DOHH2 (cell line): ENCODE measurements around the gene NAT9.

Experiments
- H3F3A ChIP-seq: fragments of 200-600 bp; sonication (generic), shearing (Covaris generic); 2 replicates; pipeline ENCODE4 v1.6.0; 2016; ENCODE audit warnings: antibody characterized with exemption, mild to moderate bottlenecking; ENCODE audit not compliant: control insufficient read depth, insufficient read depth
- H3K27ac ChIP-seq: fragments of 200-600 bp; sonication (generic); 2 replicates; pipeline ENCODE4 v1.5.1; 2014; ENCODE audit warnings: low read depth, mild to moderate bottlenecking, low read length, moderate library complexity
- H3K27me3 ChIP-seq: fragments of 200-600 bp; sonication (generic); 2 replicates; pipeline ENCODE4 v1.6.1; 2014; ENCODE audit warnings: mild to moderate bottlenecking, low read length, mixed read lengths; ENCODE audit not compliant: control insufficient read depth
- H3K36me3 ChIP-seq: fragments of 200-600 bp; sonication (generic); 2 replicates; pipeline ENCODE4 v1.6.1; 2014; ENCODE audit warnings: mild to moderate bottlenecking, low read length, moderate library complexity, mixed read lengths; ENCODE audit not compliant: control insufficient read depth
- H3K4me1 ChIP-seq: fragments of 200-600 bp; sonication (generic); 2 replicates; pipeline ENCODE4 v1.6.1; 2014; ENCODE audit warnings: mild to moderate bottlenecking, low read length, mixed read lengths; ENCODE audit not compliant: control insufficient read depth
- H3K4me2 ChIP-seq: fragments of 200-600 bp; sonication (generic); 2 replicates; pipeline ENCODE4 v1.6.0; 2014; ENCODE audit warnings: mild to moderate bottlenecking, low read length, moderate library complexity
- H3K4me3 ChIP-seq: fragments of 200-600 bp; sonication (generic); 2 replicates; pipeline ENCODE4 v1.5.1; 2014; ENCODE audit warnings: mild to moderate bottlenecking, low read length, mixed read lengths
- H3K79me2 ChIP-seq: fragments of 200-600 bp; sonication (generic); 2 replicates; pipeline ENCODE4 v1.6.1; 2014; ENCODE audit warnings: mild to moderate bottlenecking, low read length, mixed read lengths; ENCODE audit not compliant: control insufficient read depth
- H3K9me2 ChIP-seq: fragments of 200-600 bp; sonication (generic); replicated peaks from 2 replicates; pipeline ENCODE4 v1.6.1; 2014; ENCODE audit warnings: mild to moderate bottlenecking, low read length, mixed read lengths; ENCODE audit not compliant: control insufficient read depth
- H3K9me3 ChIP-seq: fragments of 200-600 bp; sonication (generic); 2 replicates; pipeline ENCODE4 v1.6.1; 2014; ENCODE audit warnings: antibody characterized with exemption, low read length, mixed read lengths; ENCODE audit not compliant: control insufficient read depth, insufficient read depth
- H4K20me1 ChIP-seq: fragments of 200-600 bp; sonication (generic); 2 replicates; pipeline ENCODE4 v1.6.0; 2014; ENCODE audit warnings: low read depth, mild to moderate bottlenecking, antibody characterized with exemption, low read length, moderate library complexity; ENCODE audit not compliant: control insufficient read depth, insufficient read depth
- EZH2phosphoT487 ChIP-seq: fragments of 200-600 bp; sonication (generic); IDR thresholded peaks from 2 replicates; pipeline ENCODE4 v1.6.1; 2017; ENCODE audit warnings: borderline replicate concordance, mild to moderate bottlenecking, antibody characterized with exemption, low read length, moderate library complexity, mixed read lengths
- TF ChIP-seq, protein P1 (sequence below): fragments of 200-600 bp; sonication (generic); IDR thresholded peaks from one replicate; pipeline ENCODE4 v1.5.1; 2014; ENCODE audit warnings: antibody characterized with exemption, mild to moderate bottlenecking, low read depth, low read length; ENCODE audit not compliant: poor library complexity, severe bottlenecking

NAT9 gene

DNA sequence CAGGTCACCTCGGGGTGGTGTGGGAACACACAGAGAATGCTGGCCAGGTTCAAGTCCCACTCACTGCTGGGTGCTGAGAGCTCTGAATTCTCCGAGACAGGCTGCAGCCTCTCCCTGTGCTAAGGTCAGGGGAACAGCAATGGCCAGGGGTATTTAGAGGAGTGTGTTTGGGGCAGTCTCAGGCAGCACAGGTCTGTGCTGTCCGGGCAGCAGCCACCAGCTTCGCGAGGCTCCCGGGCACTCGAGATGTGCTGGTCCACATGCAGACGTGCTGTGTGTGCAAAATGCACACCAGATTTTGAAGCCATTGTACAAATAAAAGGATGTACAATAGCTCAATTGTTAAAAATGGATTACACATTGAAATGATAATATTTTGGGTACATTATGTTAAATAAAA is 20.6 kb downstream of the NAT9 start:
- Histone ChIP-seq H3K36me3 (peaks cover 4% of the 10 kb centered on the region; the same call in 1 of the 2 replicates), H3K9me2 (no peaks in the 10 kb centered on the region), H3K79me2 (peaks cover 78% of the 10 kb centered on the region), H3K27ac (no peak overlapping the region), H4K20me1 (peaks cover 31% of the 10 kb centered on the region), H3F3A (no peaks in the 10 kb centered on the region), H3K9me3 (no peaks in the 10 kb centered on the region), H3K27me3 (no peaks in the 10 kb centered on the region), H3K4me2 (no peak overlapping the region), H3K4me3 (no peak overlapping the region), H3K4me1 (peaks cover 36% of the 10 kb centered on the region)
- no peak for TF ChIP-seq EZH2phosphoT487
- TF ChIP-seq, protein P1, sequence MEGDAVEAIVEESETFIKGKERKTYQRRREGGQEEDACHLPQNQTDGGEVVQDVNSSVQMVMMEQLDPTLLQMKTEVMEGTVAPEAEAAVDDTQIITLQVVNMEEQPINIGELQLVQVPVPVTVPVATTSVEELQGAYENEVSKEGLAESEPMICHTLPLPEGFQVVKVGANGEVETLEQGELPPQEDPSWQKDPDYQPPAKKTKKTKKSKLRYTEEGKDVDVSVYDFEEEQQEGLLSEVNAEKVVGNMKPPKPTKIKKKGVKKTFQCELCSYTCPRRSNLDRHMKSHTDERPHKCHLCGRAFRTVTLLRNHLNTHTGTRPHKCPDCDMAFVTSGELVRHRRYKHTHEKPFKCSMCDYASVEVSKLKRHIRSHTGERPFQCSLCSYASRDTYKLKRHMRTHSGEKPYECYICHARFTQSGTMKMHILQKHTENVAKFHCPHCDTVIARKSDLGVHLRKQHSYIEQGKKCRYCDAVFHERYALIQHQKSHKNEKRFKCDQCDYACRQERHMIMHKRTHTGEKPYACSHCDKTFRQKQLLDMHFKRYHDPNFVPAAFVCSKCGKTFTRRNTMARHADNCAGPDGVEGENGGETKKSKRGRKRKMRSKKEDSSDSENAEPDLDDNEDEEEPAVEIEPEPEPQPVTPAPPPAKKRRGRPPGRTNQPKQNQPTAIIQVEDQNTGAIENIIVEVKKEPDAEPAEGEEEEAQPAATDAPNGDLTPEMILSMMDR, result no peak

GRCh38 chr17:74754832-74755231 is 21.3 kb downstream of the NAT9 start:
- Histone ChIP-seq H3K4me1 (peaks cover 41% of the 10 kb centered on the region), H3K79me2 (peaks cover 78% of the 10 kb centered on the region), H3K9me3 (no peaks in the 10 kb centered on the region)

GRCh38 chr17:74752822-74753401 is 23.2 kb downstream of the NAT9 start:
- Histone ChIP-seq H4K20me1 (peaks cover 29% of the 10 kb centered on the region), H3F3A (no peaks in the 10 kb centered on the region), H3K4me1 (peaks cover 28% of the 10 kb centered on the region), H3K36me3 (peaks cover 6% of the 10 kb centered on the region), H3K79me2 (peaks cover 74% of the 10 kb centered on the region), H3K9me2 (no peaks in the 10 kb centered on the region), H3K9me3 (no peaks in the 10 kb centered on the region), H3K27me3 (no peaks in the 10 kb centered on the region), H3K4me3 (no peak overlapping the region), H3K27ac (no peak overlapping the region), H3K4me2 (no peak overlapping the region)
- no peak for TF ChIP-seq EZH2phosphoT487
- TF ChIP-seq, protein P1, result no peak

More at GRCh38 chr17:74754832-74755231, 21.3 kb downstream of the NAT9 start:
- H3K4me3 ChIP-seq, result no peak overlapping the region
- no peak overlapping the region for H3K4me2 ChIP-seq
- H3K36me3 ChIP-seq, result peaks cover 4% of the 10 kb centered on the region; the same call in 1 of the 2 replicates
- H3K27me3 ChIP-seq, result no peaks in the 10 kb centered on the region
- H3K9me2 ChIP-seq, result no peaks in the 10 kb centered on the region
- TF ChIP-seq EZH2phosphoT487, result no peak
- TF ChIP-seq, protein P1, result no peak
- H4K20me1 ChIP-seq, result peaks cover 38% of the 10 kb centered on the region
- H3K27ac ChIP-seq, result no peak overlapping the region
- H3F3A ChIP-seq, result no peaks in the 10 kb centered on the region
